Neural cell (in vitro differentiated cells): Measurements from ENCODE around the gene LARGE1.

Experiments
- CTCF ChIP-seq: fragments of 450-650 bp; IDR thresholded peaks from 2 replicates; pipeline ENCODE4 v1.5.1; 2014; ENCODE audit warnings: antibody characterized with exemption, mild to moderate bottlenecking, moderate library complexity; ENCODE audit not compliant: poor library complexity, severe bottlenecking
- EP300 ChIP-seq: fragments of 450-650 bp; conservative IDR thresholded peaks from 2 replicates; pipeline ENCODE4 v1.6.1; 2014; ENCODE audit warnings: antibody characterized with exemption, mild to moderate bottlenecking, moderate library complexity; ENCODE audit not compliant: poor library complexity, severe bottlenecking
- EZH2 ChIP-seq: fragments of 200-600, 300-800 bp; shearing (Covaris generic), sonication (generic); IDR thresholded peaks from 2 replicates; pipeline ENCODE4 v1.6.1; 2014; ENCODE audit warnings: antibody characterized with exemption, low read length, borderline replicate concordance, mild to moderate bottlenecking; ENCODE audit not compliant: insufficient read depth, poor library complexity, severe bottlenecking
- MXI1 ChIP-seq: fragments of 450-650 bp; conservative IDR thresholded peaks from 2 replicates; pipeline ENCODE4 v1.6.1; 2014; ENCODE audit warnings: antibody characterized with exemption, mild to moderate bottlenecking; ENCODE audit not compliant: poor library complexity, severe bottlenecking
- POLR2AphosphoS5 ChIP-seq: IDR thresholded peaks from 2 replicates; pipeline ENCODE4 v1.6.1; 2012
- REST ChIP-seq: IDR thresholded peaks from 2 replicates; pipeline ENCODE4 v1.6.1; 2012; ENCODE audit warnings: borderline replicate concordance
- SMC3 ChIP-seq: fragments of 450-650 bp; conservative IDR thresholded peaks from 2 replicates; pipeline ENCODE4 v1.6.1; 2014; ENCODE audit warnings: antibody characterized with exemption, mild to moderate bottlenecking, moderate library complexity; ENCODE audit not compliant: poor library complexity
- TAF1 ChIP-seq: IDR thresholded peaks from 2 replicates; pipeline ENCODE4 v1.6.1; 2012; ENCODE audit warnings: low read depth

DNA sequence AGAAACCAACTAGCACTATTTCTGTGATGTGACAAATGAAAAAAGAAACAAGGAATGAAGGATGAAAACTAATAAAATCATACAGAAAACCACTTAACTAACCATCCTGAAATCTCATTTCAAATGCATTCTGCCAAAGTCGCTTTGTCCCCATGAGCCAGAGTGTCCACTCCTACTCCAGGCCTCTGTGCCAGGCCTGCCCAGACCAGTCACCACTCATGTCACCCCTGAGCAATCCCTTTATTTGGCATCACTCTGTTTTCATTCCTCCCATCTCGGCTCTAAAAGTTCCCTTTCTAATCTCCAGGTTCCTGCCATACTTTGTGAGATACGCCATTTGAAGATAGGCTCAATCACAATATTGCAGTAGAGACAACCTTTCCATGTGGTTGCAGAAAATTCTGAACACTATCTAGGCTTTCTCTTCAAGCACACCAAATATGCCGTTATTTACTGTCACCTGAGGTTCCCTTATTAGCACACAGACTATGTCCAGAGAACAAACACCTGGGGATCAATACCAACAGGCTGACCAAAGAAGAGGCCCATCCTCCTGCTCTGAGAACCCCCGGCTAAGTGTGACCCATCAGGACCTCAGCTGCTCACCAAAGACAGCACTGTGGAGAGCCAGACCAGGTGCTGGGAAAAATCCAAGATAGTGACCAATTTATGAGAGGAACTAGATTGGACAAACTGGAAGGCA is 202.4 kb downstream of the LARGE1 start:
- TF ChIP-seq CTCF = no peak
- TF ChIP-seq REST = no peak
- TF ChIP-seq TAF1 = no peak
- no peak for TF ChIP-seq POLR2AphosphoS5
- no peak for TF ChIP-seq SMC3
- no peak for TF ChIP-seq MXI1
- no peak for TF ChIP-seq EZH2
- no peak for TF ChIP-seq EP300
